ENCODE data around the gene STPG3. TPM values are rescaled to one million over a fixed set of nuclear protein-coding genes. Genes with fewer than 3 reads are reported as not detected.

The STPG3 gene
- total and polyA plus RNA-seq, 9 of the 15 experiments (the other 6 are each of a cell fraction or from before 2014, with no cell fraction given) = not detected

DNA sequence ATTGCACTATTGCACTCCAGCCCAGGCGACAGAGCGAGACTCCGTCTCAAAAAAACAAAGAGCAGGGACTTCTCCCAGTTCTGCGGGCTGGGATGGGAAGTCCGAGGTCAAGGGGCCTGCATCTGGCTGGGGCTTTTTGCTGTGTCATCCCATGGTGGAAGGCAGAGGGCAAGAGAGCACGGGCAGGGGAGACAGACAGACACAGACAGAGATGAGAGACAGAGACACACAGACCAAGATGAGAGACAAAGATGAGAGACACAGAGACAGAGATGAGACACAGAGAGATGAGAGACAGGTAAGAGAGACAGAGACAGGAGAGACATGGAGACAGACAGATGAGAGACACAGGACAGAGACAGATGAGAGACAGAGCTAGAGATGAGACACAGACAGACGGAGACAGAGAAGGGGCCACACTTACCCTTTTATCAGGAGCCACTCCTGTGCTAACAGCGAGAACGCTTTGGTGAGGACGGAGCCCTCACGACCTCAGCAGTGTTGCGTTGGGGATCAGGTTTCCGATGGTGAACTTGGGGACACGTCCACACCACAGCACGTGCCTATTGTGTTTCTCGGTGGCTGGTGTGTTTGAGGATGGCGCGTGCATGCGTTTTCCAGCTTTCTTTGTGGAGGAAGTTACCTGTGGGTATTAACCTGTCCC is 17.6 kb downstream of the STPG3 start (continued):
- TF ChIP-seq LARP7 (IDR thresholded peaks at IDR 0.05) = peak; percentile 87
- 0 out of 2 replicates have a peak, but pooled peaks have one; percentile 36 for TF ChIP-seq MTA2 (IDR thresholded peaks at IDR 0.05; ENCODE audit: low read depth)
- TF ChIP-seq PHB2 (IDR thresholded peaks at IDR 0.05; ENCODE audit: low read depth) = peak; percentile 56; the same call in 1 of the 2 replicates
- TF ChIP-seq, protein P1, sequence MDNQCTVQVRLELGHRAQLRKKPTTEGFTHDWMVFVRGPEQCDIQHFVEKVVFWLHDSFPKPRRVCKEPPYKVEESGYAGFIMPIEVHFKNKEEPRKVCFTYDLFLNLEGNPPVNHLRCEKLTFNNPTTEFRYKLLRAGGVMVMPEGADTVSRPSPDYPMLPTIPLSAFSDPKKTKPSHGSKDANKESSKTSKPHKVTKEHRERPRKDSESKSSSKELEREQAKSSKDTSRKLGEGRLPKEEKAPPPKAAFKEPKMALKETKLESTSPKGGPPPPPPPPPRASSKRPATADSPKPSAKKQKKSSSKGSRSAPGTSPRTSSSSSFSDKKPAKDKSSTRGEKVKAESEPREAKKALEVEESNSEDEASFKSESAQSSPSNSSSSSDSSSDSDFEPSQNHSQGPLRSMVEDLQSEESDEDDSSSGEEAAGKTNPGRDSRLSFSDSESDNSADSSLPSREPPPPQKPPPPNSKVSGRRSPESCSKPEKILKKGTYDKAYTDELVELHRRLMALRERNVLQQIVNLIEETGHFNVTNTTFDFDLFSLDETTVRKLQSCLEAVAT (IDR thresholded peaks at IDR 0.05) = peak; percentile 78 to 93; a peak in 2 of 4 replicates
- TF ChIP-seq ELF4 (CRISPR knock-in tag; IDR thresholded peaks at IDR 0.05) = peak; percentile 91
- peak; percentile 69; the same call in 1 of the 2 replicates for TF ChIP-seq SUPT5H (IDR thresholded peaks at IDR 0.05)
- no peak for TF ChIP-seq FOSL1 (tag; conservative IDR thresholded peaks at IDR 0.05)
- peak; percentile 33 for TF ChIP-seq WHSC1 (IDR thresholded peaks at IDR 0.05; ENCODE audit: low read length)
- TF ChIP-seq ZBTB2 (IDR thresholded peaks at IDR 0.05) = peak; percentile 85
- TF ChIP-seq, protein P2, sequence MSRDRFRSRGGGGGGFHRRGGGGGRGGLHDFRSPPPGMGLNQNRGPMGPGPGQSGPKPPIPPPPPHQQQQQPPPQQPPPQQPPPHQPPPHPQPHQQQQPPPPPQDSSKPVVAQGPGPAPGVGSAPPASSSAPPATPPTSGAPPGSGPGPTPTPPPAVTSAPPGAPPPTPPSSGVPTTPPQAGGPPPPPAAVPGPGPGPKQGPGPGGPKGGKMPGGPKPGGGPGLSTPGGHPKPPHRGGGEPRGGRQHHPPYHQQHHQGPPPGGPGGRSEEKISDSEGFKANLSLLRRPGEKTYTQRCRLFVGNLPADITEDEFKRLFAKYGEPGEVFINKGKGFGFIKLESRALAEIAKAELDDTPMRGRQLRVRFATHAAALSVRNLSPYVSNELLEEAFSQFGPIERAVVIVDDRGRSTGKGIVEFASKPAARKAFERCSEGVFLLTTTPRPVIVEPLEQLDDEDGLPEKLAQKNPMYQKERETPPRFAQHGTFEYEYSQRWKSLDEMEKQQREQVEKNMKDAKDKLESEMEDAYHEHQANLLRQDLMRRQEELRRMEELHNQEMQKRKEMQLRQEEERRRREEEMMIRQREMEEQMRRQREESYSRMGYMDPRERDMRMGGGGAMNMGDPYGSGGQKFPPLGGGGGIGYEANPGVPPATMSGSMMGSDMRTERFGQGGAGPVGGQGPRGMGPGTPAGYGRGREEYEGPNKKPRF (IDR thresholded peaks at IDR 0.05; ENCODE audit: low read depth, low read length) = no peak
- no peak for TF ChIP-seq ZNF277 (CRISPR knock-in tag; IDR thresholded peaks at IDR 0.05; ENCODE audit: borderline replicate concordance)
- no peak for TF ChIP-seq ELF2 (CRISPR knock-in tag; IDR thresholded peaks at IDR 0.05)
- TF ChIP-seq ETS1 (conservative IDR thresholded peaks at IDR 0.05; ENCODE audit: control insufficient read depth, low read depth, low read length) = 0 out of 2 replicates have a peak, but pooled peaks have one; percentile 18
- TF ChIP-seq, protein P3, sequence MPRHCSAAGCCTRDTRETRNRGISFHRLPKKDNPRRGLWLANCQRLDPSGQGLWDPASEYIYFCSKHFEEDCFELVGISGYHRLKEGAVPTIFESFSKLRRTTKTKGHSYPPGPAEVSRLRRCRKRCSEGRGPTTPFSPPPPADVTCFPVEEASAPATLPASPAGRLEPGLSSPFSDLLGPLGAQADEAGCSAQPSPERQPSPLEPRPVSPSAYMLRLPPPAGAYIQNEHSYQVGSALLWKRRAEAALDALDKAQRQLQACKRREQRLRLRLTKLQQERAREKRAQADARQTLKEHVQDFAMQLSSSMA (CRISPR knock-in tag; IDR thresholded peaks at IDR 0.05) = no peak
- 0 out of 2 replicates have a peak, but pooled peaks have one; percentile 12 for TF ChIP-seq ZBTB1 (CRISPR knock-in tag; IDR thresholded peaks at IDR 0.05; ENCODE audit: borderline replicate concordance, low read depth)
